HepG2 (cell line): ENCODE data around the gene DNAJC21. TPM values are rescaled to one million over a fixed set of nuclear protein-coding genes. Genes with fewer than 3 reads are reported as not detected.

ENCODE experiments used
- ARNT2 ChIP-seq: sonication (generic); formaldehyde crosslinking; IDR thresholded peaks from 2 replicates; pipeline ENCODE4 v1.8.0; 2022; ENCODE audit warnings: mild to moderate bottlenecking, low read depth, missing genetic modification reagents, moderate library complexity
- DBP ChIP-seq: sonication (generic); formaldehyde crosslinking; IDR thresholded peaks from 2 replicates; pipeline ENCODE4 v1.4.0; 2020; ENCODE audit warnings: missing genetic modification reagents; ENCODE audit errors: not compliant biosample characterization
- DMAP1 ChIP-seq: IDR thresholded peaks from 2 replicates; pipeline ENCODE4 v1.6.1; 2016
- DRAP1 ChIP-seq: IDR thresholded peaks from 2 replicates; pipeline ENCODE4 v1.6.1; 2016; ENCODE audit warnings: missing genetic modification reagents, missing compliant biosample characterization
- E2F5 ChIP-seq: sonication (generic); formaldehyde crosslinking; conservative IDR thresholded peaks from 2 replicates; pipeline ENCODE4 v1.4.0; 2020; ENCODE audit warnings: missing genetic modification reagents
- EEA1 ChIP-seq: sonication (generic); formaldehyde crosslinking; IDR thresholded peaks from 2 replicates; pipeline ENCODE4 v1.5.1; 2020; ENCODE audit warnings: mild to moderate bottlenecking, missing genetic modification reagents, borderline replicate concordance
- FOXO1 ChIP-seq: sonication (generic); formaldehyde crosslinking; IDR thresholded peaks from 2 replicates; pipeline ENCODE4 v1.4.0; 2020; ENCODE audit warnings: missing genetic modification reagents
- IRF2 ChIP-seq: IDR thresholded peaks from 2 replicates; pipeline ENCODE4 v1.6.1; 2018; ENCODE audit warnings: missing genetic modification reagents, missing compliant biosample characterization
- LCORL ChIP-seq, 2 experiments: fragments of 450-650 bp in 1 of 2; sonication (generic) in 1 of 2; formaldehyde crosslinking in 1 of 2; IDR thresholded peaks; 2 replicates each; pipeline versions ENCODE4 v1.5.0 to v1.6.1; 2017 to 2020; ENCODE audit warnings: antibody characterized with exemption in 1 of 2, missing genetic modification reagents in 1 of 2
- MED8 ChIP-seq: sonication (generic); formaldehyde crosslinking; IDR thresholded peaks from 2 replicates; pipeline ENCODE4 v1.8.1; 2023; ENCODE audit warnings: mild to moderate bottlenecking, missing genetic modification reagents; ENCODE audit not compliant: insufficient replicate concordance
- MTA1 ChIP-seq: sonication (generic); formaldehyde crosslinking; IDR thresholded peaks from 2 replicates; pipeline ENCODE4 v1.4.0; 2020; ENCODE audit warnings: missing genetic modification reagents, mild to moderate bottlenecking, borderline replicate concordance
- MXD1 ChIP-seq: sonication (generic); formaldehyde crosslinking; IDR thresholded peaks from 2 replicates; pipeline ENCODE4 v1.4.0; 2020; ENCODE audit warnings: mild to moderate bottlenecking, missing genetic modification reagents
- MXD4 ChIP-seq: IDR thresholded peaks from 2 replicates; pipeline ENCODE4 v1.6.1; 2016; ENCODE audit warnings: mild to moderate bottlenecking, missing biosample characterization, missing genetic modification reagents
- MYPOP ChIP-seq: sonication (generic); formaldehyde crosslinking; IDR thresholded peaks from 2 replicates; pipeline ENCODE4 v1.8.1; 2023; ENCODE audit warnings: mild to moderate bottlenecking, moderate library complexity, missing genetic modification reagents
- PHF8 ChIP-seq: sonication (generic); formaldehyde crosslinking; IDR thresholded peaks from 2 replicates; pipeline ENCODE4 v1.5.0; 2020; ENCODE audit warnings: missing genetic modification reagents
- RFXAP ChIP-seq: sonication (generic); formaldehyde crosslinking; IDR thresholded peaks from 2 replicates; pipeline ENCODE4 v1.4.0; 2020; ENCODE audit warnings: missing genetic modification reagents, borderline replicate concordance
- SAP130 ChIP-seq: IDR thresholded peaks from 2 replicates; pipeline ENCODE4 v1.6.1; 2016; ENCODE audit warnings: low read depth
- TSC22D2 ChIP-seq: sonication (generic); formaldehyde crosslinking; IDR thresholded peaks from 2 replicates; pipeline ENCODE4 v1.5.1; 2020; ENCODE audit warnings: missing genetic modification reagents, mild to moderate bottlenecking, borderline replicate concordance
- ZNF10 ChIP-seq: sonication (generic); formaldehyde crosslinking; IDR thresholded peaks from 2 replicates; pipeline ENCODE4 v1.4.0; 2020; ENCODE audit warnings: mild to moderate bottlenecking, low read depth, missing genetic modification reagents, borderline replicate concordance
- ZNF264 ChIP-seq: sonication (generic); formaldehyde crosslinking; IDR thresholded peaks from 2 replicates; pipeline ENCODE4 v1.4.0; 2020; ENCODE audit warnings: missing genetic modification reagents
- ZNF292 ChIP-seq: sonication (generic); formaldehyde crosslinking; IDR thresholded peaks from 2 replicates; pipeline ENCODE4 v1.8.1; 2022; ENCODE audit warnings: mild to moderate bottlenecking, low read depth, missing genetic modification reagents, borderline replicate concordance
- ZNF543 ChIP-seq: sonication (generic); formaldehyde crosslinking; IDR thresholded peaks from 2 replicates; pipeline ENCODE4 v1.4.0; 2020; ENCODE audit warnings: mild to moderate bottlenecking, missing genetic modification reagents
- ZNF546 ChIP-seq: sonication (generic); formaldehyde crosslinking; conservative IDR thresholded peaks from 2 replicates; pipeline ENCODE4 v1.8.1; 2023; ENCODE audit warnings: mild to moderate bottlenecking, missing genetic modification reagents
- ZNF580 ChIP-seq: IDR thresholded peaks from 2 replicates; pipeline ENCODE4 v1.6.1; 2016; ENCODE audit warnings: low read depth, borderline replicate concordance
- ZNF639 ChIP-seq: conservative IDR thresholded peaks from 2 replicates; pipeline ENCODE4 v1.6.1; 2018; ENCODE audit warnings: missing genetic modification reagents
- ZNF670 ChIP-seq: sonication (generic); formaldehyde crosslinking; IDR thresholded peaks from 2 replicates; pipeline ENCODE4 v1.8.0; 2022; ENCODE audit warnings: mild to moderate bottlenecking, missing genetic modification reagents, borderline replicate concordance
- ZNF777 ChIP-seq: sonication (generic); formaldehyde crosslinking; IDR thresholded peaks from 2 replicates; pipeline ENCODE4 v1.4.0; 2020; ENCODE audit warnings: missing genetic modification reagents
- polyA plus RNA-seq, 8 experiments: library from polyadenylated mRNA; depleted of rRNA in 3 of 8; stranded (reverse) in 7 of 8; unstranded in 1 of 8; fragments of >200 nt; fragmentation: Illumina TruSeq in 4 of 8; extraction: Trizol in 4 of 8; gene quantifications; 2 replicates each; pipeline versions ENCODE4 v1.2.1 to v1.2.3, GENCODE V29; 2011 to 2016; ENCODE audit warnings: low read depth in 4 of 8, missing spikeins in 1 of 8, mixed read lengths in 1 of 8; ENCODE audit not compliant: insufficient read depth in 1 of 8
- total RNA-seq, 5 experiments: library from RNA; depleted of rRNA; stranded (reverse); fragments of >200 nt; fragmentation: Illumina TruSeq; extraction: Trizol; gene quantifications; 2 replicates each; pipeline ENCODE4 v1.2.3, GENCODE V29; 2016; ENCODE audit warnings: low read depth in 1 of 5

DNAJC21 gene
- total and polyA plus RNA-seq, 2 of the 13 experiments (the other 11 are each of a cell fraction or from before 2014, with no cell fraction given): 10.9 to 41.6 TPM

- TF ChIP-seq ZNF639 (CRISPR knock-in tag) (no peak), LCORL (IDR thresholded peaks at IDR 0.05) (no peak), LCORL (CRISPR knock-in tag; IDR thresholded peaks at IDR 0.05) (no peak), ZNF292 (CRISPR knock-in tag) (no peak), MXD1 (CRISPR knock-in tag) (peak; percentile 2; the same call in 1 of the 2 replicates), PHF8 (CRISPR knock-in tag) (peak; percentile 29; the same call in 1 of the 2 replicates), ZNF580 (CRISPR knock-in tag) (no peak), ZNF543 (CRISPR knock-in tag) (0 out of 2 replicates have a peak, but pooled peaks have one; percentile 8), IRF2 (CRISPR knock-in tag) (no peak), EEA1 (CRISPR knock-in tag) (no peak), E2F5 (CRISPR knock-in tag) (no peak), FOXO1 (CRISPR knock-in tag) (no peak), DBP (CRISPR knock-in tag) (no peak), SAP130 (no peak), ARNT2 (CRISPR knock-in tag) (peak; percentile 1; the same call in 1 of the 2 replicates), ZNF264 (CRISPR knock-in tag) (no peak), DRAP1 (no peak), MED8 (CRISPR knock-in tag) (no peak), TSC22D2 (CRISPR knock-in tag) (no peak), DMAP1 (peak; percentile 19; the same call in 1 of the 2 replicates), ZNF777 (CRISPR knock-in tag) (no peak), MXD4 (0 out of 2 replicates have a peak, but pooled peaks have one; percentile 3), MTA1 (no peak; the same call in 1 of the 2 replicates), ZNF670 (0 out of 2 replicates have a peak, but pooled peaks have one; percentile 34), RFXAP (no peak), MYPOP (0 out of 2 replicates have a peak, but pooled peaks have one; percentile 6), ZNF10 (CRISPR knock-in tag) (no peak), ZNF546 (CRISPR knock-in tag) (no peak)
Observed at GRCh38 chr5:34915856-34916192, 13.5 kb upstream of the DNAJC21 start (continued).
